BJ (cell line): ENCODE data around the gene NAP1L4. TPM values are rescaled to one million over a fixed set of nuclear protein-coding genes. Genes with fewer than 3 reads are reported as not detected.

Experiments
- CTCF ChIA-PET: fragments of 350-600 bp; formaldehyde crosslinking; extraction: SDS; loops from one replicate; lab custom pipeline; 2021; ENCODE audit warnings: antibody characterized with exemption, inconsistent platforms; lab: Yijun Ruan, JAX
- POLR2A ChIA-PET: fragments of 300-600 bp; sonication (Branson Sonifier 250); formaldehyde crosslinking; extraction: SDS; loops from one replicate; lab custom pipeline; 2021; ENCODE audit warnings: antibody characterized with exemption; lab: Charles Lee
- DNase-seq: peaks from one replicate; pipeline ENCODE4 v3.0.0-alpha.2; 2011; ENCODE audit warnings: low read depth
- H3K27me3 ChIP-seq: 2 replicates; pipeline ENCODE4 v1.6.0; 2011; ENCODE audit warnings: low read length; ENCODE audit not compliant: control insufficient read depth, insufficient read depth
- H3K36me3 ChIP-seq: 2 replicates; pipeline ENCODE4 v1.5.1; 2011; ENCODE audit warnings: low read length; ENCODE audit not compliant: control insufficient read depth, insufficient read depth
- H3K4me3 ChIP-seq: 2 replicates; pipeline ENCODE4 v1.5.1; 2011; ENCODE audit warnings: low read depth, mild to moderate bottlenecking, control low read depth, low read length
- CTCF ChIP-seq: IDR thresholded peaks from 2 replicates; pipeline ENCODE4 v1.5.1; 2011; ENCODE audit warnings: low read depth, mild to moderate bottlenecking, control low read depth, inconsistent platforms, low read length, moderate library complexity; ENCODE audit not compliant: insufficient read depth
- polyA plus RNA-seq: library from polyadenylated mRNA; depleted of rRNA; stranded (reverse); fragments of >200 nt; gene quantifications from 2 replicates; pipeline ENCODE4 v1.2.3, GENCODE V29; 2011

Gene NAP1L4
- polyA plus RNA-seq, 1 experiment, result 65.1 TPM

DNA sequence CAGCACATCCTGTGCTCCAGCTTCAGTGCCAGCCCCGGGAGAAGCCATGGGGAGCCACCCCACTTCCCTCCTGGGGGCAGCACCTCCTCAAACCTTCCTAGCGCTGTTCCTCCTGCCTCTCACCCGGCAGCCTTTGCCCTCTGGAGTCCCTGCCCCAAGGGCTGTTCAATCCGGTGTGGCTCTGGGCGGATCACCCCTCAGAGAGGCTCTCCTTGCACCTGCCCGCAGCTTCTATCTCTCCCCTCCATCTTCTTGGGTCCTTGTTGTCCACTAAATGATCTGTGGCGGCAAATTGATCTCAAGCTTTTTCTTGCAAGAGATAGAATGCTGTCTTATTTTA, 88.5 kb downstream of the NAP1L4 start:
- no peak overlapping the region for H3K4me3 ChIP-seq
- ChIA-PET POLR2A (no interaction called here), CTCF (interaction anchor here (0.6 to 1.4 kb wide), 5 partner anchors 12 to 598 kb away, joined by 3 to 6 read pairs (median 3); no protein-coding TSS in a partner anchor)
- H3K36me3 ChIP-seq, result no peaks in the 10 kb centered on the region; the same call in 1 of the 2 replicates
- no peaks in the 10 kb centered on the region for H3K27me3 ChIP-seq
- DNase-seq, result no peak
- no peak for TF ChIP-seq CTCF

- no peak for DNase-seq
- 0 out of 2 replicates have a peak, but pooled peaks have one; percentile 0 for TF ChIP-seq CTCF
- POLR2A ChIA-PET, result no interaction called here
- Histone ChIP-seq H3K4me3 (peak overlapping the region; percentile 88), H3K27me3 (no peaks in the 10 kb centered on the region), H3K36me3 (no peaks in the 10 kb centered on the region)
- CTCF ChIA-PET, result interaction anchor here (0.6 to 1.4 kb wide), 6 partner anchors 9 to 597 kb away, joined by 3 to 6 read pairs (median 3); no protein-coding TSS in a partner anchor
Observed at GRCh38 chr11:2902784-2903671, 89.1 kb downstream of the NAP1L4 start.

DNA sequence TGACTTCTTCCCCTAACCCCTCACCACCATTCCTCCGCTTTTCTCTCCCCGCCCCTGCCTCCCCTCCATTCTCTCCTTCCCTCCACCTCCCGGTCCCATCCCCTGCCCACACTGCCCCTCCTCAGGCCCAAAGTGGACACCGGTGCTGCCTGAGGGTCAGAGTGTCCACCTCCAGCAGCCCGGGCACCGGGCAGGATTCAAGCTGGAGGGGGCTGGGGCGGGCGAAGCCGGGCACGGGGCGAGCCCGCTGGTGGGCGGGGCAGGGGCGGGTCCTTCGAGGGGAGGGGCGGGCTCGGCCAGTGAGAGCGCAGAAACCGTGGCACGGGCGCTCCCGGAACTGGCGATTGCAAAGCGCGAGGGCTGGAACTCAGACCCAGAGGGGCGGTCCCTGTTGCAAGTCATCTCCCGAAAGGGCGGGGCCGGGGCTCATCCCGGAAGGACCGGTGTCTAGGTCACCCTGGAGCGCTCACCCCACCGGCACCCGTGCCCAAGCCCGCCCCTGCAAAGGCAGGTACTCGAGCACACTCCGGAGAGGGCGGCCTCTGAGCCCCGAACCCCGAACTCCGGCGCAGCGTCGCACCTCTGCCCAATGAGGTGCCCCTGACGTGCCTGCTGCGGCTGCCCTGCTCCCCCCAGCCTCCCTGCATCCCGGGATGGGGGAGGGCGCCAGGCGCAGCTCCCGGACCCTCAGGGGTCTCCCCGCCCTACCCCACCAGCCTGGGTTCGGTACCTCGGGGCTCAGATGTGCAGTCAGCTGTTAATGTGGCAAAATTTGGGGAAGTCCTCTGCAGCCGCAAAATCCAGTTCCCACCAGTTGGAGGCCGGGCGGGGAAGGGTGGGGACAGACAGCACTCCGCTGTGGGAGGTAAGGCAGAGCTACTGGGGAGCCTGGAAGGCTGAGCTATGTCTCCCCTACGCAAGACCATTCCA, 90.0 kb downstream of the NAP1L4 start:
- no peaks in the 10 kb centered on the region for H3K36me3 ChIP-seq
- POLR2A ChIA-PET, result interaction anchor here (0.6 kb wide), 2 partner anchors 19 to 1269 kb away, joined by 3 to 13 read pairs; no protein-coding TSS in a partner anchor
- no peaks in the 10 kb centered on the region for H3K27me3 ChIP-seq
- peak; percentile 58 for DNase-seq
- TF ChIP-seq CTCF, result 0 out of 2 replicates have a peak, but pooled peaks have one; percentile 8
- peak overlapping the region; percentile 88 for H3K4me3 ChIP-seq
- CTCF ChIA-PET, result interaction anchor here (0.7 to 1.4 kb wide), 3 partner anchors 9 to 277 kb away, joined by 3 to 6 read pairs (median 3); no protein-coding TSS in a partner anchor

DNA sequence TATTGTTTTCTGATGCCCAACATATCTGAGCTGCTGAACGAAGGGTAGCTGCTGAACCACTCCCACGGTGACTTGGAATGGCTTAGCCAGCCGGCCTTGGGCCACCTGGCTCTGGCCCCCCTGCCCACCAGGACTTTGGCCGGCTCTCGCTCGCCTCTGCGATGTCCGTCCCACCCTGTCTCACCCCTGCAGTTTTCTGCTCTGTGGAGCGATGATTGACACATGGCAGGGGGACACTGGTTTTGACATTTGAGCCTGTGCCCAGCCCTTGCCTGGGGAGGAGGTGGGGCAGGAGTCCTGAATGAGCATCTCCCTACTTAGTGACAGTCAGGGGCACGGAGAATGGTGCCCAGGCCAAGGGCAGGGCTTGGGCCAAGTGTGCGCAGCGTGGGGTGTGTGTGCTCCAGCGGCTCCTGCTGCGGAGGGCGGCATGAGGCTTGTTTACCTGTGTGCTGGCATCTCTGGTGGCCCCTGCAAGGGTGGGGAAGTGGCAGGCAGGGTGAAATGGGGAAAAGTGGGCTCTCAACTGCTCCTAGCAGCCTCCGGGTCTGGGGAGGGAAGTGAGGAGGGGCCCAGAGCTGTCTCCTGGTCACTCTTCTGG, 90.8 kb downstream of the NAP1L4 start:
- DNase-seq, result no peak
- ChIA-PET CTCF (interaction anchor here (1.4 kb wide), 1 partner anchor 10 kb away, joined by 3 read pairs; no protein-coding TSS in a partner anchor), POLR2A (interaction anchor here (0.6 kb wide), 1 partner anchor 19 kb away, joined by 3 read pairs; no protein-coding TSS in a partner anchor)
- no peaks in the 10 kb centered on the region for H3K36me3 ChIP-seq
- no peak for TF ChIP-seq CTCF
- H3K27me3 ChIP-seq, result no peaks in the 10 kb centered on the region
- H3K4me3 ChIP-seq, result no peak overlapping the region
